ENCODE measurements around the gene ATP10D. TPM values are rescaled to one million over a fixed set of nuclear protein-coding genes. Genes with fewer than 3 reads are reported as not detected.

ATP10D gene
- total RNA-seq, 4 donors from 2014 or later, result 32.4 to 65.6 (median 39.3) TPM

DNA sequence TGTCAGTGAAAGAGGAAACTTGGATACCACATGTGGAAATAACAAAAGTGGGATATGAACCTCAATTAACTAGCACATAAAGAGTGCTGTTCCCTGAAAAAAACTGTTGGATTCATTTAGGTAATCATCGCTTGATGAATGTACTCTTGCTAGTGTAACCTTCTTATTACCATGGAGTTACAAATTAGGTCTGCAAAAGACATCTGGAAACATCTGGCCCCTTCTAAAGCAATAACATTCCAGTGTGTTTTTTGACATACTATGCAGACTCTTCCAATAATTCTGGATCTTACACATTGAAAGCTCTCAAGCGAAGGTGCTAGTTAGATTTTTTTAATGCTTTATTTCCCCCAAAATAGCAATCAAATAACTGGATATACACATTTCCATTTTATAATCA lies 134.6 kb downstream of the ATP10D start:
- 80 to 81% methylated on average over 2 of the region's 2 CpGs for WGBS, 2 donors
- intact Hi-C loops (cut with DNase I; ENCODE audit: low total_unique reads), result no loop called here
- TF ChIP-seq POLR2A (IDR thresholded peaks at IDR 0.05), result no peak
- TF ChIP-seq, protein P1, sequence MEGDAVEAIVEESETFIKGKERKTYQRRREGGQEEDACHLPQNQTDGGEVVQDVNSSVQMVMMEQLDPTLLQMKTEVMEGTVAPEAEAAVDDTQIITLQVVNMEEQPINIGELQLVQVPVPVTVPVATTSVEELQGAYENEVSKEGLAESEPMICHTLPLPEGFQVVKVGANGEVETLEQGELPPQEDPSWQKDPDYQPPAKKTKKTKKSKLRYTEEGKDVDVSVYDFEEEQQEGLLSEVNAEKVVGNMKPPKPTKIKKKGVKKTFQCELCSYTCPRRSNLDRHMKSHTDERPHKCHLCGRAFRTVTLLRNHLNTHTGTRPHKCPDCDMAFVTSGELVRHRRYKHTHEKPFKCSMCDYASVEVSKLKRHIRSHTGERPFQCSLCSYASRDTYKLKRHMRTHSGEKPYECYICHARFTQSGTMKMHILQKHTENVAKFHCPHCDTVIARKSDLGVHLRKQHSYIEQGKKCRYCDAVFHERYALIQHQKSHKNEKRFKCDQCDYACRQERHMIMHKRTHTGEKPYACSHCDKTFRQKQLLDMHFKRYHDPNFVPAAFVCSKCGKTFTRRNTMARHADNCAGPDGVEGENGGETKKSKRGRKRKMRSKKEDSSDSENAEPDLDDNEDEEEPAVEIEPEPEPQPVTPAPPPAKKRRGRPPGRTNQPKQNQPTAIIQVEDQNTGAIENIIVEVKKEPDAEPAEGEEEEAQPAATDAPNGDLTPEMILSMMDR (IDR thresholded peaks at IDR 0.05), result no peak
- no peak overlapping the region for H3K4me3 ChIP-seq (ENCODE audit: low read depth, poor library complexity, severe bottlenecking)
- no peak for DNase-seq (ENCODE audit: low spot score in 2 of 2)

DNA sequence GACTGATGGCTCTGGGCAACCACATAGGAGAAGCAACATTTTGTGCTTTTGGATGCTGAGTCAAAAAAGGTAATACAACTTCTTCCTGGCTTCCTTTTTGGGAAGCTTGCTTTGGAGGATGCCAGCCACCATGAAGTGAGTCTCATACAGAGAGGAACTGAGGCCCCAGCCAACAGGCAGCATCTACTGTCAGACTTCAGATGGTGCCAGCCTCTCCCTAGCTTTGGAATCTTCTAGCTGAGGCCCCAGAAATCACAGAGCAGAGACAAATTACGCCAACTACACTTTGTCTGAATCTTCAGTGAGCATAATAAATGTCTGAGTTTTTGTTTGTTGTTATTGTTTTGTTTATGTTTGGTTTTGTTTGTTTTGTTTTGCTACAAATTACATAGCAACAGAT lies 136.1 kb downstream of the ATP10D start:
- no peak for DNase-seq (ENCODE audit: low spot score in 2 of 2)
- H3K4me3 ChIP-seq (ENCODE audit: low read depth, poor library complexity, severe bottlenecking), result no peak overlapping the region
- no peak for TF ChIP-seq POLR2A (IDR thresholded peaks at IDR 0.05)
- TF ChIP-seq, protein P1 (IDR thresholded peaks at IDR 0.05), result no peak
- WGBS, 2 donors, result 79 to 89% methylated on average over 1 of the region's 1 CpG
- intact Hi-C loops (cut with DNase I; ENCODE audit: low total_unique reads), result no loop called here

DNA sequence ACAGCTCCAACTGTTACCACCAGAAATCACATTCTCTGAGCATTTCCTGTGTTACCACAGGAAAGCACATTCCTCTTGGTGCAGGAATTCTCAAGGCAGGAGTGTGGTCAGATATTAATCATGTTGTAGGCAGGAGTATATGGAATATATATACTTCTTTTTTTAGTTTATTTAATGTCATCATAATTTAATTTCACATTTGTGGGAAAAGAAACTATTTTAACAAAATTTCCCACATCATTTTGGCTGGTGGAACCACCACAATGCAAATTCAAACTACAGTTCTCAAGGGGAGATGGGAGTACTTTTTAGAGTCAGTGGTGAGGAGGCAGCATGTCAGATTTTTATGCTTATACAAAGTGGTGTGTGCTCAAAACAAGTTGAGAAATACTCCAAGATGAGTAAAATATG lies 139.0 kb downstream of the ATP10D start:
- H3K4me3 ChIP-seq (ENCODE audit: low read depth, poor library complexity, severe bottlenecking), result no peak overlapping the region
- no peak for DNase-seq (ENCODE audit: low spot score in 2 of 2)
- no peak for TF ChIP-seq POLR2A (IDR thresholded peaks at IDR 0.05)
- TF ChIP-seq, protein P1 (IDR thresholded peaks at IDR 0.05), result no peak
- intact Hi-C loops (cut with DNase I; ENCODE audit: low total_unique reads), result no loop called here

DNA sequence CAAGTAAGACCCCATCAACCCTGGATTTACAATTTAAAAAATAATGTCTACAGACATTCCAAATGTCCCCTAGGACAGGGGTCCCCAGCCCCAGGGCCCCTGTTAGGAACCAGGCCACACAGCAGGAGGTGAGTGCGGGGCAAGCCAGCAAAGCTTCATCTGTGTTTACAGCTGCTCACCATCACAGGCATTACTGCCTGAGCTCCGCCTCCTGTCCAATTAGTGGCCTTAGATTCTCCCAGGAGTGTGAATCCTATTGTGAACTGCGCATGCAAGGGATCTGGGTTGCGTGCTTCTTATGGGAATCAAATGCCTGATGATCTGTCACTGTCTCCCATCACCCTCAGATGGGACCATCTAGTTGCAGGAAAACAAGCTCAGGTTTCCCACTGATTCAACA lies 146.1 kb downstream of the ATP10D start:
- 88 to 91% methylated on average over 4 of the region's 4 CpGs for WGBS, 2 donors
- DNase-seq (ENCODE audit: low spot score in 2 of 2), result no peak
- TF ChIP-seq, protein P1 (IDR thresholded peaks at IDR 0.05), result no peak
- TF ChIP-seq POLR2A (IDR thresholded peaks at IDR 0.05), result no peak
- no peak overlapping the region for H3K4me3 ChIP-seq (ENCODE audit: low read depth, poor library complexity, severe bottlenecking)
- intact Hi-C loops (cut with DNase I; ENCODE audit: low total_unique reads), result no loop called here

DNA sequence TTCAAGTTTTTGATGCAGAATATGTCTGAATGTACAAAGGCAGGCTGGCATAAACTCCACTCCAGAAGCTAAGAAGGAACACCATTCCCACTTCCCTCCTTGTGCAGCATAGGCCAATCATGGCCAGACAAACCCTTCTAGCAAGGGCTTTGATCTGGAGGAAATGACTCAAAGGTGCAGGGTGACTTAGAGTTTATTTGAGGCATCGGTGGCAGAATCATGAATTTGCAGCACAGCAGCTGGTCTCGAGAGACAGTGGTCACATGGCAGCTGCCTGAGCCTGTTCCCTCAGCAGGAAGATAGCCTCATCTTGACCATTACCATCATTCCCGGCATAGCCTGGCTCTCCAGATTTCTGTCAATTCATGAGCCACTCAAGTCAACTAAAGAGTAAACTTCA lies 154.5 kb downstream of the ATP10D start:
- no peak overlapping the region for H3K4me3 ChIP-seq (ENCODE audit: low read depth, poor library complexity, severe bottlenecking)
- intact Hi-C loops (cut with DNase I; ENCODE audit: low total_unique reads), result no loop called here
- WGBS, 2 donors, result 61 to 62% methylated on average over 3 of the region's 3 CpGs
- TF ChIP-seq, protein P1 (IDR thresholded peaks at IDR 0.05), result no peak
- no peak for TF ChIP-seq POLR2A (IDR thresholded peaks at IDR 0.05)
- no peak for DNase-seq (ENCODE audit: low spot score in 2 of 2)

DNA sequence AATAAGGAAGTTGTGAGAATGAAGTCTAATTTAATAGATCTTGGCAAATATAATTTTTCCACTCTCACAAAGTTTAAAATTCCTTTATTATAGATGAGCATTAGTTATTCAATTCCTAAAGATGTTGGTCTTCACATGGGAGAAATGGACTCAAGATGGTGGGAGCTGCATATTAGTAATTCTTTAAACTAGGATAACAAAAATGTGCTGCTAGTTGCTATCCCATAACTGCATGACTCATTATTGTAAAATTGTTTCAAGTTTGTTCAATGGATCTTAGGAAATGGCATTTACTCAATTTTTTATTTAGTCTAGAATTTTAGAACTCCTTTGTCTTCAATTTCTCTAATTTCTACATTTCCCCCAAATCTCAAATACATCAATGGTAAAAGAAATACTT lies 155.8 kb downstream of the ATP10D start:
- TF ChIP-seq, protein P1 (IDR thresholded peaks at IDR 0.05), result no peak
- no peak for TF ChIP-seq POLR2A (IDR thresholded peaks at IDR 0.05)
- H3K4me3 ChIP-seq (ENCODE audit: low read depth, poor library complexity, severe bottlenecking), result no peak overlapping the region
- intact Hi-C loops (cut with DNase I; ENCODE audit: low total_unique reads), result no loop called here
- no peak for DNase-seq (ENCODE audit: low spot score in 2 of 2)

Data from lower leg skin (tissue), 4 donors.